Hematopoietic multipotent progenitor cell (in vitro differentiated cells): Measurements from ENCODE around the gene DNAJB6. TPM values are rescaled to one million over a fixed set of nuclear protein-coding genes. Genes with fewer than 3 reads are reported as not detected.

Source experiments
- DNase-seq, 3 donors: peaks; one replicate each; pipeline ENCODE4 v3.0.0-alpha.2; 2011 to 2015; ENCODE audit warnings: low read depth in 2 of 3, low spot score in 2 of 3
- total RNA-seq: library from RNA; depleted of rRNA; stranded (reverse); fragments of >200 nt; gene quantifications from one replicate; pipeline ENCODE4 v1.2.3, GENCODE V29; 2012

The DNAJB6 gene
- total RNA-seq, 1 donor = 106 TPM

DNA sequence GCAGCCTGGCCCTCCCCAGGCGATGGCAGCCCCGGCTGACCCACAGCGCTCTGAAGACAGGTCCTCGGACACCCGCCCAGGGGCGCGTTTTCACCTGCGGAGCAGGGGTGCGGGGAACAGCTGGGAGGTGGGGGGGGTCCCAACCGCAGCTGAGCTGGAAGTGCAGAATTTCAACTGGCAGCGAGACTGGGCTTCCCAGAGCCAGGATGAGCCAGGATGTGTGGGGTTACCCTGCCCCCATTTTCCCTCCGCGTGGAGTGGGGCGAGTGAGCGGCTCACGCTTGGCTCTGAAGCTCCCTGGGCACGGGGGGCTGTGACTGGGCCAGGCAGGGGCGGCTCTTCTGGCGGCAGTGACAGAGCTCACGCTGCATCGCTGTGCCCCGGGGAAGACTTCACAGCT lies 70.2 kb downstream of the DNAJB6 start:
- no peak for DNase-seq

DNA sequence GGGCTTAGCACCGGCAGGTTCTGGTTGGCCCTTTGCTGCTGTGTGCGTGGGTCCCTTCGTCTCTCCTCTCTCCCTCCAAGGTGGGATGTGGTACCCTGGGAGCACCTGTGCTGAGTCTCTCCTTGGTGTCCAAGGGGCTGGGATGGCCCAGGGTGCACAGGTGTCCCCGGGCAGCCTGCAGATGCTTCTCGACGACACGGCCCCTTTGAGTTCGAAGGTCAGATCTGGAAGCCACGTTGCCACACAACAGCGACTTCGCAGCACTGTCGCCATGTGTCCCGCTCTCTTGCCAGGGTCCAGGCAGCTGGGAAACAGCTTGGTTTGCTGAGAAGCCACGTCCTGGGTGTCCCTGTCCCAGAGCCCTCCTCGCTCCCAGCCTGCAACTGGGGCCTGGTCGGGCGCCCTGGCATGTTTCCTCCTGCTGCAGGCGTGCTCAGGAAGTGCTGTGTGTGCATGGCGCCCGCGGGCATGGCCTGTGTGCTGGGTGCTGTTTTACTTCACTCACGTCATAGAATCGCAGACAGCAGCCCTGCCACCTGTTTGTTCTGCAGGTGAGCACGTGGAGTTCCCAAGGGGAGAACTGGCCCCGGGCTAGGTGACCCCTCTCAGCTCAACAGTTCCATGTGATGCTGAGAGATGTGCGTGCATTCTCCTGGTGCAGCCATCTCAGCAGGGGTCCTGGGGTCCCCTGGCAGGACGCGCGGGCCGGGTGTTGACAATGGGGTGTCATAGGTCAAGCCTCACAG lies 70.9 kb downstream of the DNAJB6 start:
- DNase-seq = no peak

DNA sequence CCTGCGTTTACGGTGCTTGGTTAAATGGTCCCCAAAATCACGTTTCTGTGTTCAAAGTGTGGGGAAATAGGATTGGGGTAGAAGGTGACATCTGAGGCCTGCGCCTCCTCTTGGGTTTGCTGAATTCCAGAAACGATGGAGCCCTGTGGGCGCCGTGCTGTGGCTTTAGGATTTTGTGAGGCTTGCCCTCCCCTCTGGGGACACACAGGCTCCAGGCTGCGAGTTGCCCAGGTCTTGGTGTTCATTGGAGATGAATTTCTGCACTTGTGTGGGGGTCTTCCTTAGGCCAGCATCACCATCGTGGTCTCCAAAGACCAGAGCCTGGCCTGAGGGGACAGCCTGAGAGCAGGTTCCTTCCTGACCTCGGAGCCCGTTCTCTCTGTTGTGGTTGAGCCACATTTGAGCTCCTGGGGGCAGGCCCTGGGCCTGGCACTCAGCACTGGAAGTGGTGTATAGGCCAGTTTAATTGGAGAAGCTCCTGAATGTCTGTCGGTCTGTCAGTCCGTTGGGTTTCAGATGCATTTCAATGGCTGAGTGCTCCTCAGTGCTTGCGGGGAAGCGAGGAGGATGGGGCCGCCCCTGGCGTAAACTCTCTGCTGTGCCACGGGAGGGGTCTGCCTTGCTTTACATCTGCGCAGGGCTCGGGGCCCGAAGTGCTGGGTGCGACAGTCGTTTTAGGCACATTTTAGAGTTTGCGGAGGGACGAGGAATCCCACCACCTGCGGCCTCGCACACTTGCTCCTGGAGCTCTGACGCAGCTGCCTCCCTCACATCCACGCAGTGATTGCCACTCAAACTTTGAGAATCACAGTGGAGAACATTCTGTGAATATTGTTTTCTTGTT lies 71.7 kb downstream of the DNAJB6 start:
- DNase-seq = no peak

DNA sequence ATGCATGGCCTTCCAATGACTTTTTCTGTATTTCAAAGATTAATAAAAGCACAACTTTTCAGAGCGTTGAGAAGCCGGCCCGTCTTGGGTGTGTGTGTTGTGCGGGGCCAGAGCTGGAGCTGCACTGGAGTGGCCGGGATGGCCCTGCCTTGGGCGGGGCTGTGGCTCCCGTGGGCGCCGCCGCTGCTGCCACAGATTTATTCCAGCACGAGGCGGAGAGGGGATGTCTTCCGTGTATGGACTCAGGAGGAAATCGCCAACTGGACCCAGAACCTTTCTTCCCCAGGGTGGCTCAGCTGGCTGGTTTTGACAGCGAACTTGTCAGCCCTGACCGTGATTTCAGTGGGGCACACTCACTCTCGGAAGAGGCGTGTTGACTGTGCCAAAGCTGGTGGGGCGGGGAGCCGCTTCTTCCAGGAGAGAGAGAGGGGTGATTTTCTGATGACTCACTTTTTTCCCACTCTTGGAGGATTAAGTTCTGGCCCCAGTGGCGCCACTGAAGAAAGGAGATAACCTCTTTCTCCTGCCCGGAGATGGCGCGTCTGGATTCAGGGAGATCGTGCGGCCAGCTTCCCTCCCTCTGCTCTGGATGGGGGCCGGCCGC lies 72.4 kb downstream of the DNAJB6 start:
- DNase-seq = no peak

DNA sequence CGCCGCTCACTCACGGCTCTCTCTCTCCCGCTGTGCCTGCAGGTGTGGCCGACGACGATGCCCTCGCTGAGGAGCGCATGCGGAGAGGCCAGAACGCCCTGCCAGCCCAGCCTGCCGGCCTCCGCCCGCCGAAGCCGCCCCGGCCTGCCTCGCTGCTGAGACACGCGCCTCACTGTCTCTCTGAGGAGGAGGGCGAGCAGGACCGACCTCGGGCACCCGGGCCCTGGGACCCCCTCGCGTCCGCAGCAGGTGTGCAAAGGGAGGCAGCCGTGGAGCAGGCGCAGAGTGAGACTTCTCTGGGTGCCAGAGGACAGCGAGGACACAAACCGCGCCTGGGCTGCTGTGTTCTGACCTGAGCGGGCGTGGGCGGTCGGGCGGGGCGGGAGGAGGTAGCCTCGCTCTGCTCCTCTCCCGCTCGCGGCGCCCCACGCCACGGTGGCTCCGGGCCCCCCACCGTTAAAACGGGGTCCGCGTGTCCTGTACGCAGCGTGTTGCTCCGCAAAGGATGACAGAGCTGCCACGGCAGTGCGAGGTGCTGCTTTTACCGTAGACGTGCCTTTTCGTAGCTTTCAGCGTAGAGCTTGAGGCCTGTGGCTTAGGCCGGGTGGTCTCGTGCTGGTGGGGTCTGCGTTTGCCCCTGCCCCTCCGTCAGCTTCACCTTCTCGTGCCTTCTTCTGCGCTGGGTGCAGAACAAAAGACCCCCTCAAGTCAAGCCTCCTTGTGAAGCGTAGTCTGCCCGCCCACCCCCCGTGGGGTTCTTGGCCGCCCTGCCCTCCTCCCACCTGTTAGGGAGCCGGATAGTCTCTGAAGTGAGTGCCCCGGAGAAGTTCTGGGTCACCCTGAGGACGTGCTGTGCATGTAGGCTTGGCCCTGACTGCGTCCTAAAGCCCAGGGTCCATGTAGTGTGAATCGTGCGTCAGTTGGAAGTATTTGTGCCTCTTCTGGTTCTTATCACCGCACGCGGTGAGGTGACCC lies 73.2 kb downstream of the DNAJB6 start:
- no peak for DNase-seq

DNA sequence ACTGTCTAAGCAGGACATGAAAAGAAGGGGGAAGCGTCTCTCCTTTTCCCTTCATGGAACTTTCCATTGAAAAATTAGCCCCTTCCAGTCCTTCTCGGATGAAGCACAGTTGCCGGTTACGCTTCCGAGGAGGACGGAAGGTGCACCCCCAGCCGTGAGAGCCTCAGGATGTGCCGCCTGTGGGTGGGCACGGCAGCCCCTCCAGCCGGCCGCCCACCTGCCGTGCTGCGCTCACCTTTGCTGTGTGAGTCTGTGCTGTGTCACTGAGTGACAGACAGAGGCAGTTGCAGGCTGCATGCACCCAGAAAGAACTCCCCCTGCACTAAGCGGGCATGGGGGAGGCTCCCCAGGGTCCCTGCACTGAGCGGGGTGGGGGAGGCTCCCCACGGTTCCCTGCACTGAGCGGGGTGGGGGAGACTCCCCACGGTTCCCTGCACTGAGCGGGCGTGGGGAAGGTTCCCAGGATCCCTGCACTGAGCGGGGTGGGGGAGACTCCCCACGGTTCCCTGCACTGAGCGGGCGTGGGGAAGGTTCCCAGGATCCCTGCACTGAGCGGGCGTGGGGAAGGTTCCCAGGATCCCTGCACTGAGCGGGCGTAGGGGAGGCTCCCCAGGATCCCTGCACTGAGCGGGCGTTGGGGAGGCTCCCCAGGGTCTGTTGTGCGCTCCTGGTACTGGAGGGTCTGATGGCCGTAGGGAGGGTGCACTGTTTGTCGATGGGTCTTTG lies 74.2 kb downstream of the DNAJB6 start:
- DNase-seq = no peak

DNA sequence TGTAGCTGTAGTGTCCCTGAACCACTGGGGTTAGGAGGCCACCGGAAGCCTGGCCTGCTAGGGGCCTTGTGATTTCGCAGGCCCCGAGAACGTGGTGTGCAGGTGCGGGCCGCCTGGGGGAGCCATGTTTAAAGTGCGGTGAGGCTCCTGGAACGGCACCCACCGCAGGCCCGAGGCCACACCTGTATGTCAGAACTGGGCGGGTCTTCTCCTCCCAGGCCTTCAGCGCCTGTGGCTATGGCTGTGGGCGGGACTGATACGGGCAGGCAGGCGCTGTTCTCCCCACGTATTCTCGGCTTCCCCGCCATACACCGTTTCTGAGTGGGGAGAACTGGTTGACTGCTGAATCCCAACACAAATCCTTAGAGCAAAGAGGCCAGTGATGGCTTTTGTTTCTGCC lies 74.8 kb downstream of the DNAJB6 start:
- no peak for DNase-seq

DNA sequence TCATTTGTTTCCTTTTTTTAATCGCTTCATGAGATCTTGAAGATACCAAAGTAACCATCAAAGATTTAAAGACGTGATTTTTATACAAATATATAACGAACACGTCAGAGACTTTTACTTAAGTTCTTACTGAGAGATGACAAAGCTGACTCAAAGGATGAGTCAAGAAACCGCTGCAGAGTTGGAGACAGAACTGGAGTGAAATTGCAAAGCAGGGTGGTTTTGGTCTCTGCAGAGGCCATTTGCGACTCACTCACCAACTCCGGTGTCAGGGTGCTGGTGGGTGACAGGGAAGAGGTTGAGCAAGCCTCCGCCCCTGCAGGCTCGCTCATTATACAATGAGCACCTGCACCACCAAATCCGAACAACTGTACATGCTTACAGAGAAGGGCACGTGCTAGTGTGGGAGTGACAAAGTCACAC lies 75.2 kb downstream of the DNAJB6 start:
- no peak for DNase-seq

DNA sequence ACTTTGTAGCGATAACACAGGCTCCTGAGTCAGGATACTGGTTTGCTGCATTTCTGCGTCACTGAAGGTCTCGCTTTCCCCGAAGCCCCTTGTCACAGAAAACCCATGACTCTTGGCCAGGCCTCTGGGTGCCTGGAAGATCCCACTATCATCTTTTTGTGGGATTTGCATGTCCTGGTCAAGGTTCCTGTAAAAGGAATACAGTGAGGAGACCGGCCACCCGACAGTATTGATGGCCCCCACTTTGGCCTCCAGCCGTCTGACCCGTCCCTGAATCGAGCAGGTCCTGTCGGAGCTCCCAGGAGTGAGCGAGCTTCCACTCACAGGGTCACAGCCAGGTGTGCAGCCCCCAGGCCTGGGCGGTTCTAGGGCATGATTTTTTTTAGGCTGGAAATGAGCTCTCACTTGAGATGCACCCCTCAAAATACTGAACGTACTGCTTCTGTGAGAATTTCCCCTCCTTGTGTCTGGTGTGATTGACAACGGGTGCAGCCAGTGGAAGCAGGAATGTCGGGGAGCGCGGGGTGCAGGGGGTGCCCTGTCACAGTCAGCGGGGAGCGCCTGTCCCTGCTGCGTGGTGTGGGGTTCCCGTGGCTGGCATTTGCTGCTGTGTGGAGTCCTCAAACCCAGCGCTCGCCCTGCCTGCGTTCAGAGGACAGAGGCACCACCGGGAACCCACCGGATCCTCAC lies 75.8 kb downstream of the DNAJB6 start:
- no peak for DNase-seq

DNA sequence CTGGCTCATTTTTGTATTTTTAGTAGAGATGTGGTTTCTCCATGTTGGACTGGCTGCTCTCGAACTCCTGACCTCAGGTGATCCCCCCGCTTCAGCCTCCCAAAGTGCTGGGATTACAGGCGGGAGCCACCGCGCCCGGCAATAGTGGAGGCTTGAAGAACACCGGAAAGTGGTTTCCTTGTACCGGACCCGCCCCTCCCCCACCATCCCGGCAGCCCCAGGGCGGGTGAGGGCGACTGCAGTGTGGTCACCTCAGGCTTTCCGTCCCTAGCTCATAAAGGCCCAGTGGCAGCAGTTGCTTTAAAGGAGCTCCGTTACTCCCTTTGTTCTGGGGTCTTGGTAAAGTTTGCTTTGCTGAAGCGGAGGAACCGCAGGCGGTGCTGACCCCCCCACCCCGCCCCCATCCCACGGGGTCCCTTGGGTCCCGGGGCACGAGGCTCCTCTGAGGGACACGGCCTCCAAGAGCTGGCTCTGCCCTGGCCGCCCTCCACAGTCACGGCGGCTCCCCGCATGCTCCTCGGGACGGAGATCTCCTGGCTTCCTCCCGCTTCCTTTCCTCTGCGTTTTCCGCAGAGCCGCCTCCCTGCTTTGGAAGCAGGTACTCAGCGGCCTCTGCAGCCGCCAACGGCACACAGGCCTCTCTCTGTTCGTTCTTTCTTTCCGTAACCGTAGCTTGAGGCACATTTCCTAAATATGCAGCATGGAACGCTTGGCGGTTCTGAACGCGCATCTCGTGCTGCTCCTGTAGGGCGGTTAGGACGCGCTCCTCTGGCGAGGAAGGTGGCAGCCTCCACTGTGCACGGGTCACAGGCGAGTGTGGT lies 77.3 kb downstream of the DNAJB6 start:
- DNase-seq = no peak

DNA sequence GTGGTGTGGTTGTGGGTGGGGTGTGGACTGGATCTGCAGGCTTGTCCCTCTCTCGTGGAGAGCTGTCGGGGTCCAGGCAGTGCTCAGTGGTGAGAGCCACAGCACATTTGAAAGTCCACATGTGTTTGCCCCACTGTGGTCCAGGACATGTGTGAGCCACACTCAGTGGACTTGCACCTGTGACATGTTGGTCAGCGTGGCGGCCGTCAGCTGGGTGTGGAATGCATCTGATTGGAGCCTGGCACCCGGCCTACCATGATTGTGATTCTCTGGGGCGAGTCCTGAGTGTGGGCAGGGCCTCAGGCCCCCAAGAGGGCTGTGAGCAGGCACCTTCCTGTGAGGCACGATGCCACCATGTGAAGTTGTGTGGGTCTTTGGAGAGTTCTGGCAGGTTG lies 77.9 kb downstream of the DNAJB6 start:
- DNase-seq = no peak

DNA sequence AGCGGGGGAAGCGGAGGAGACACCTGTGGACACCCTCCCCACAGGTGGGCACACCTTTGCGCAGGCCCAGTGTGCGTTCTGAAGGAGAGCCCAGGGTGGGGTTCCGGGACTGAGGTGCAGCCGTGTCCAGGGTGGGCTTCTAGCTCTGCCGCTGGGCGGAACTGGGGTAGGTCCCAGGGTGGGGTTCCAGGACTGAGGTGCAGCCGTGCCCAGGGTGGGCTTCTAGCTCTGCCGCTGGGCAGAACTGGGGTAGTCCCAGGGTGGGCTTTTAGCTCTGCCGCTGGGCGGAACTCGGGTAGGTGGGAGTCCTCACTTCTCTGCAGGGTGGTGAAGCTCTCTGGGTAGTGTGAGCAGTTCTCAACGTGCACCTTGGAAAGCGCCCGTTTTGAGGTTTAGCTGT lies 78.7 kb downstream of the DNAJB6 start:
- DNase-seq = no peak

DNA sequence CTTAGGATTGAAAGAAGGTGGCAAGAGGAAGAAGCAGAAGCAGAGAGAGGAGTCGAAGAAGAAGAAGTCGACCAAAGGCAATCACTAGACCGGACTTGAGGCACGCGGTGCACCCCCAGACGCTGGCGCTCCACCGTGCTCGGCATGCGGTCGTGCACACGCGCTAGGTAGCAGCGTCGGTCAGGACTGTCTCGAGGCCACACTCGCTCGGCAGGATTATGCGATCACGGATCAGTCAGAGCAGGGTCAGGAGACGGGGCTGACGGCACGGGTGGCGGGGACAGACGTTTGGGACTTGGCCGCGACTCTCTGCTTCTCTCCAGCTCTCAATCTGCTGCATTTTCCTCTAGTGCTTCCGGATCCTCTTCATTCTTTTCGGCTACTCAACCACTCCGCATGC lies 79.2 kb downstream of the DNAJB6 start:
- no peak for DNase-seq

DNA sequence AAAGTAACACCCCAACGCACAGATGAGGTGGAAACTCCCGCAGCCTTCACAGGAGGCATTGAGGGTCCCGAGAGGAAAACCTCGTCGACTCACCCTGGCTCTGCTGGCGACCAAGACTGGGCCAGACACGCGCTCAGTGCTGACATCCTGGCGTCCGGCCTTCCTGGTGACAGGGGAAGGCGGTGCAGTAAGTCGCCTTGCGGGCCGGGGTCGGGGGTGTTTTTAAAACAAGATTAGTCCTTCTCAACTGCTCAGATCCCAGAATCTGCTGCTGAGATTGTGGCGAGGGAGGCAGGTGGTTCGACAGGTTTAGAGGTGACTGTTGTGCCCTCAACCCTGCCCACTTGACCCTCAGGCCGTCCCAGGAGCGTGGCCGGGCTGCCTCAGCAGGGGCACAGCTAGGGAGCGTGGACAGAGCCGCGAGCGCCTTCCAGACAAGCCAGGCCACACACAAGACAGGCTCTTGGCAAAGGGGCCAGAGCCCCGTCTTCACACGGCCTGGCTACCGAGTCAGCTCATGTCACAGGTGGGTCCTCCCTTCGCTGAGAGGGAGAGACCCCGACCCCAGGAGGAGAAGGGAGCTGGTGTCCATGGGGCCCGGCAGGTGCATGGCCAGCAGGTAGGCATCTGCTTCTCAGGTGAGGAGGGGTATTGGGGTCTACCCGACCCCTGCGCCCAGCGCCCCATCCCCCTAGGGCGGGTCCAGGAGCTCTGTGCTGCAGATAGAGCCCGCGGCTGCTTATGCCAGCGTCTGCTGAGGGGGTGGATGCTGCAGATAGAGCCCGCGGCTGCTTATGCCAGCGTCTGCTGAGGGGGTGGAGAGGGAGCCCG lies 81.6 kb downstream of the DNAJB6 start:
- no peak for DNase-seq

DNA sequence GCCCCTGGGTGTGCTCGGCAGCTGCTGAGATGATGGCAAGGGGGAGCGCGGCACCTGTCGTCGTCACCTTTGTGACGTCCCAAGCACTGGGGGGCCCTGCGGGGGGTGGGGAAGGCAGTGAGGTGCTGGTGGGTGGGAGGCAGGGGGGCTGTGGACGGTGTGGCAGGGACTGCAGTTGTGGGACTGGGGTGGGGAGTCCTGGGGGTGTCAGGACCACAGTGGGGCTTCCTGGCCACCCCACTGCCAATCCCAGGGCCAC lies 82.2 kb downstream of the DNAJB6 start:
- no peak for DNase-seq

DNA sequence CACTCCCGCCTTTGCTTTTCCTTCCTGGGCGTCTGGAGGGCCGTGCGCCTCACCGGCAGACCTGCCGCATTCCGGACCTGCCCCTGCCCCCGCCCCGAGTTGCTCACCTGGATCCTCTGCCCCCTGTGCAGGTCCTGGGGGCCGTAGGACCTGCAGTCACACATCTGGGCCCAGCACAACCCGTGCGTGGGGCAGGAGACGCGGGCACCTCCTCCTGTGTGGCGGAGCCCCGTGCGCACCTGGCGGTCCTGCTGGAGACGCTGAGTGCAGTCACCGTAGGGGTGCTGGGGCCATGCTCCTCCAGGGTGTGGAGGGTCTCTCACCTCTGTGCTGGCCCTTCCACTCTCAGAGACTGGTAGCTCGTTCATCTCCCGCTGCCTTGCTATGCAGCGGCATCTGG lies 85.5 kb downstream of the DNAJB6 start:
- DNase-seq = no peak

DNA sequence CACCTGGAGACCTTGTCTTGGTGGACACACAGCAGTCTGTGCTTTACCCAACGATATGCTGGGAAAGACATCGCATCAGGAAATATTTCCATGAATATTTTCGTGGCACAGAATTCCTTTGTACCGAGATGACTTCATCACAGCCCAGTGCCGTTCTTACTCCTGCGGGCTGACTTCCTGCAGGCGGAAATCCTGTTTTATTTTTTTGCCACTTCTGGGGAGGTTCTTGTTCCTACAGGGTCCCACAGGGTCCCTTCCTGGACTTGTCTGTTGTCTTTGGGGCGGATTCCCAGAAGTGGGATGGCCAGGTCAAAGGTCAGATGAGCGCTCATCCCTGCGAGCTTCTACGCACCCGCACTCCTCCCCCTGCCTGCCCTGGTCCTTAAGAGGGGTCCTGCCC lies 86.5 kb downstream of the DNAJB6 start:
- DNase-seq = no peak
